HepG2 (cell line): Measurements from ENCODE around the gene SH2D3A. TPM values are rescaled to one million over a fixed set of nuclear protein-coding genes. Genes with fewer than 3 reads are reported as not detected.

Experiments used
- ARID3A ChIP-seq: IDR thresholded peaks from 2 replicates; pipeline ENCODE4 v1.6.1; 2012; ENCODE audit warnings: low read depth, low read length, improper control_type of control experiment
- ATF2 ChIP-seq: sonication (generic); formaldehyde crosslinking; IDR thresholded peaks from 2 replicates; pipeline ENCODE4 v1.4.0; 2020; ENCODE audit warnings: missing genetic modification reagents
- ATF7-NPFF ChIP-seq: sonication (generic); formaldehyde crosslinking; IDR thresholded peaks from 2 replicates; pipeline ENCODE4 v1.8.1; 2023; ENCODE audit warnings: mild to moderate bottlenecking, low read depth, missing genetic modification reagents, moderate library complexity
- KDM3A ChIP-seq: IDR thresholded peaks from 2 replicates; pipeline ENCODE4 v1.6.1; 2018; ENCODE audit warnings: low read depth, missing compliant biosample characterization
- MAFK ChIP-seq, 2 experiments: IDR thresholded peaks in 1 of 2; conservative IDR thresholded peaks in 1 of 2; 2 replicates each; pipeline ENCODE4 v1.6.1; 2011; ENCODE audit warnings: improper control_type of control experiment in 2 of 2, low read length in 2 of 2
- MYPOP ChIP-seq: sonication (generic); formaldehyde crosslinking; IDR thresholded peaks from 2 replicates; pipeline ENCODE4 v1.8.1; 2023; ENCODE audit warnings: mild to moderate bottlenecking, moderate library complexity, missing genetic modification reagents
- NCOA2 ChIP-seq: sonication (generic); formaldehyde crosslinking; IDR thresholded peaks from 2 replicates; pipeline ENCODE4 v1.8.0; 2022; ENCODE audit warnings: inconsistent platforms
- SP2 ChIP-seq: sonication (generic); formaldehyde crosslinking; IDR thresholded peaks from 2 replicates; pipeline ENCODE4 v1.5.1; 2020; ENCODE audit warnings: mild to moderate bottlenecking, missing genetic modification reagents
- TBX3 ChIP-seq: fragments of 450-650 bp; IDR thresholded peaks from 2 replicates; pipeline ENCODE4 v1.6.1; 2017; ENCODE audit warnings: antibody characterized with exemption, mild to moderate bottlenecking, inconsistent platforms, borderline replicate concordance
- TFDP1 ChIP-seq: IDR thresholded peaks from 2 replicates; pipeline ENCODE4 v1.6.1; 2016; ENCODE audit warnings: missing compliant biosample characterization, missing genetic modification reagents, borderline replicate concordance
- TFDP2 ChIP-seq: sonication (generic); formaldehyde crosslinking; IDR thresholded peaks from 2 replicates; pipeline ENCODE4 v1.4.0; 2020; ENCODE audit warnings: missing genetic modification reagents
- ZBTB2 ChIP-seq: sonication (generic); formaldehyde crosslinking; IDR thresholded peaks from 2 replicates; pipeline ENCODE4 v1.8.0; 2022; ENCODE audit warnings: low read depth, missing genetic modification reagents
- ZNF275 ChIP-seq: sonication (generic); formaldehyde crosslinking; IDR thresholded peaks from 2 replicates; pipeline ENCODE4 v1.8.0; 2022; ENCODE audit warnings: missing genetic modification reagents, mild to moderate bottlenecking, inconsistent platforms, borderline replicate concordance
- ZNF496 ChIP-seq: sonication (generic); formaldehyde crosslinking; IDR thresholded peaks from 2 replicates; pipeline ENCODE4 v1.8.1; 2023; ENCODE audit warnings: mild to moderate bottlenecking, moderate library complexity, missing genetic modification reagents; ENCODE audit not compliant: insufficient replicate concordance
- ZNF564 ChIP-seq: sonication (generic); formaldehyde crosslinking; IDR thresholded peaks from 2 replicates; pipeline ENCODE4 v1.8.1; 2023; ENCODE audit warnings: mild to moderate bottlenecking, missing genetic modification reagents
- ZNF576 ChIP-seq: sonication (generic); formaldehyde crosslinking; IDR thresholded peaks from 2 replicates; pipeline ENCODE4 v1.4.0; 2020; ENCODE audit warnings: mild to moderate bottlenecking, missing genetic modification reagents
- ZNF619 ChIP-seq: sonication (generic); formaldehyde crosslinking; IDR thresholded peaks from 2 replicates; pipeline ENCODE4 v1.4.0; 2020; ENCODE audit warnings: mild to moderate bottlenecking, missing genetic modification reagents
- polyA plus RNA-seq, 8 experiments: library from polyadenylated mRNA; depleted of rRNA in 3 of 8; stranded (reverse) in 7 of 8; unstranded in 1 of 8; fragments of >200 nt; fragmentation: Illumina TruSeq in 4 of 8; extraction: Trizol in 4 of 8; gene quantifications; 2 replicates each; pipeline versions ENCODE4 v1.2.1 to v1.2.3, GENCODE V29; 2011 to 2016; ENCODE audit warnings: low read depth in 4 of 8, missing spikeins in 1 of 8, mixed read lengths in 1 of 8; ENCODE audit not compliant: insufficient read depth in 1 of 8
- total RNA-seq, 5 experiments: library from RNA; depleted of rRNA; stranded (reverse); fragments of >200 nt; fragmentation: Illumina TruSeq; extraction: Trizol; gene quantifications; 2 replicates each; pipeline ENCODE4 v1.2.3, GENCODE V29; 2016; ENCODE audit warnings: low read depth in 1 of 5

The SH2D3A gene
- total and polyA plus RNA-seq, 2 of the 13 experiments (the other 11 are each of a cell fraction or from before 2014, with no cell fraction given), result 1.0 to 2.2 TPM

GRCh38 chr19:6737873-6738786, 29.1 kb downstream of the SH2D3A start (continued):
- no peak for TF ChIP-seq ZBTB2
- TF ChIP-seq NCOA2 (CRISPR knock-in tag), result peak; percentile 11; the same call in 1 of the 2 replicates
- 0 out of 2 replicates have a peak, but pooled peaks have one; percentile 52 for TF ChIP-seq ZNF564
- peak; percentile 67 for TF ChIP-seq SP2 (CRISPR knock-in tag)
- 0 out of 2 replicates have a peak, but pooled peaks have one; percentile 8 for TF ChIP-seq ATF2 (CRISPR knock-in tag)
- no peak for TF ChIP-seq ARID3A
- TF ChIP-seq TFDP1 (CRISPR knock-in tag), result no peak
- no peak for TF ChIP-seq ZNF576 (CRISPR knock-in tag)
- TF ChIP-seq MAFK (conservative IDR thresholded peaks at IDR 0.05 in 1 of 2, IDR thresholded peaks at IDR 0.05 in 1 of 2; ENCODE audit: low read length in 2 of 2), result 0 out of 4 replicates have a peak, but pooled peaks of 1 of the 2 experiments have one; percentile 11
- TF ChIP-seq KDM3A, result peak; percentile 26; the same call in 1 of the 2 replicates
- TF ChIP-seq ZNF496 (CRISPR knock-in tag), result no peak
- peak; percentile 62 for TF ChIP-seq MYPOP (CRISPR knock-in tag)
- no peak for TF ChIP-seq ATF7-NPFF (CRISPR knock-in tag)
- TF ChIP-seq ZNF619, result 0 out of 2 replicates have a peak, but pooled peaks have one; percentile 65
- no peak for TF ChIP-seq TBX3
- peak; percentile 7; the same call in 1 of the 2 replicates for TF ChIP-seq TFDP2 (CRISPR knock-in tag)
- 0 out of 2 replicates have a peak, but pooled peaks have one; percentile 21 for TF ChIP-seq ZNF275 (CRISPR knock-in tag)
